Endothelial cell of umbilical vein (primary cell): ENCODE results near the gene ZNF423. TPM values are rescaled to one million over a fixed set of nuclear protein-coding genes. Genes with fewer than 3 reads are reported as not detected.

Experiments
- BruUV-seq: library from RNA; stranded (reverse); fragments of 400-500 nt; replicated peaks from 2 replicates; lab custom pipeline; 2021; lab: Mats Ljungman, UMichigan
- CTCF ChIA-PET: fragments of 300-600, 350-600 bp; sonication (Branson Sonifier 250); formaldehyde crosslinking; loops from one replicate; lab custom pipeline; 2021; ENCODE audit warnings: antibody characterized with exemption, inconsistent platforms; lab: Charles Lee
- POLR2A ChIA-PET: fragments of 300-600, 350-600 bp; sonication (Branson Sonifier 250); formaldehyde crosslinking; loops from one replicate; lab custom pipeline; 2021; ENCODE audit warnings: antibody characterized with exemption, inconsistent platforms; lab: Charles Lee
- DNase-seq: peaks from one replicate; pipeline ENCODE4 v3.0.0-alpha.2; 2011; ENCODE audit warnings: low read depth, low spot score
- FAIRE-seq: peaks from 2 replicates; lab custom pipeline; 2011; peaks lifted over from hg19 to GRCh38; lab: Jason Lieb, UNC
- H2AFZ ChIP-seq: 2 replicates; pipeline ENCODE4 v1.6.0; 2012; ENCODE audit warnings: low read depth, low read length, control low read depth, inconsistent platforms
- H3K27ac ChIP-seq: 2 replicates; pipeline ENCODE4 v1.5.1; 2011; ENCODE audit warnings: low read depth, mild to moderate bottlenecking, control low read depth, low read length, moderate library complexity; ENCODE audit not compliant: insufficient read depth
- H3K27me3 ChIP-seq, 2 experiments: 2 replicates each; pipeline versions ENCODE4 v1.6.0 to v1.6.1; 2011; ENCODE audit warnings: low read length in 2 of 2, mixed read lengths in 1 of 2; ENCODE audit not compliant: control insufficient read depth in 2 of 2, insufficient read depth in 2 of 2
- H3K36me3 ChIP-seq, 2 experiments: 2 replicates in 1 of 2; 3 replicates in 1 of 2; pipeline ENCODE4 v1.5.1; 2011; ENCODE audit warnings: low read length in 2 of 2, mild to moderate bottlenecking in 1 of 2, moderate library complexity in 1 of 2; ENCODE audit not compliant: control insufficient read depth in 2 of 2, insufficient read depth in 2 of 2; ENCODE audit errors: extremely low read depth in 1 of 2
- H3K4me1 ChIP-seq: 3 replicates; pipeline ENCODE4 v1.5.1; 2011; ENCODE audit warnings: mild to moderate bottlenecking, low read length; ENCODE audit not compliant: control insufficient read depth, insufficient read depth; ENCODE audit errors: extremely low read depth
- H3K4me2 ChIP-seq: 2 replicates; pipeline ENCODE4 v1.6.1; 2011; ENCODE audit warnings: low read length, control low read depth, mixed read lengths; ENCODE audit not compliant: insufficient read depth
- H3K4me3 ChIP-seq, 3 experiments: fragments of 200-600 bp in 1 of 3; sonication (generic), shearing (Covaris generic) in 1 of 3; replicated peaks in 1 of 3; 2 replicates each; pipeline ENCODE4 v1.5.1; 2011 to 2016; ENCODE audit warnings: control low read depth in 3 of 3, low read length in 3 of 3, mild to moderate bottlenecking in 2 of 3, inconsistent platforms in 1 of 3, low read depth in 1 of 3, moderate library complexity in 1 of 3; ENCODE audit not compliant: insufficient read depth in 1 of 3
- H3K79me2 ChIP-seq: 2 replicates; pipeline ENCODE4 v1.6.0; 2012; ENCODE audit warnings: low read length, inconsistent platforms; ENCODE audit not compliant: control insufficient read depth, insufficient read depth
- H3K9ac ChIP-seq: replicated peaks from 2 replicates; pipeline ENCODE3; 2011; ENCODE audit warnings: low read length, control low read depth; ENCODE audit not compliant: insufficient read depth; ENCODE audit errors: extremely low read depth
- H3K9me1 ChIP-seq: replicated peaks from 3 replicates; pipeline ENCODE4 v1.6.0; 2011; ENCODE audit warnings: mild to moderate bottlenecking, low read length; ENCODE audit not compliant: control insufficient read depth, insufficient read depth; ENCODE audit errors: extremely low read depth
- H3K9me3 ChIP-seq: replicated peaks from 2 replicates; pipeline ENCODE4 v1.5.1; 2012; ENCODE audit warnings: low read length, inconsistent platforms; ENCODE audit not compliant: control insufficient read depth, insufficient read depth
- H4K20me1 ChIP-seq: replicated peaks from 2 replicates; pipeline ENCODE3; 2011; ENCODE audit warnings: mild to moderate bottlenecking, low read length; ENCODE audit not compliant: control insufficient read depth, insufficient read depth; ENCODE audit errors: extremely low read depth
- EZH2 ChIP-seq: IDR thresholded peaks from 2 replicates; pipeline ENCODE4 v1.6.1; 2012; ENCODE audit warnings: borderline replicate concordance, low read depth, mild to moderate bottlenecking, moderate library complexity, low read length, inconsistent platforms; ENCODE audit not compliant: severe bottlenecking
- FOS ChIP-seq: IDR thresholded peaks from 2 replicates; pipeline ENCODE4 v1.6.1; 2011; ENCODE audit warnings: mild to moderate bottlenecking, low read length, moderate library complexity, borderline replicate concordance; ENCODE audit not compliant: insufficient read depth
- GATA2 ChIP-seq: IDR thresholded peaks from 2 replicates; pipeline ENCODE4 v1.7.0; 2011; ENCODE audit warnings: low read depth, mild to moderate bottlenecking, moderate library complexity, mixed read lengths, low read length; ENCODE audit not compliant: insufficient read length, insufficient read depth
- JUN ChIP-seq: IDR thresholded peaks from 2 replicates; pipeline ENCODE4 v1.6.1; 2011; ENCODE audit warnings: borderline replicate concordance, low read depth; ENCODE audit not compliant: insufficient read length, insufficient read depth
- MAX ChIP-seq: IDR thresholded peaks from 2 replicates; pipeline ENCODE4 v1.6.1; 2011; ENCODE audit not compliant: insufficient read depth, insufficient read length
- MYC ChIP-seq: IDR thresholded peaks from one replicate; pipeline ENCODE4 v1.6.1; 2011; ENCODE audit warnings: mild to moderate bottlenecking, low read depth, low read length
- POLR2A ChIP-seq: IDR thresholded peaks from 2 replicates; pipeline ENCODE4 v1.6.1; 2012; ENCODE audit warnings: low read depth, mild to moderate bottlenecking, control low read depth, low read length
- POLR2AphosphoS5 ChIP-seq: IDR thresholded peaks from 2 replicates; pipeline ENCODE4 v1.6.1; 2012; ENCODE audit warnings: low read depth, mild to moderate bottlenecking, control low read depth, low read length, moderate library complexity; ENCODE audit not compliant: insufficient read depth
- dilution Hi-C: fragments of 300-500 bp; cut with MboI; formaldehyde crosslinking; loops from one replicate; pipeline ENCODE4 v1.15.0; 2019; ENCODE audit warnings: low sequenced_read_pairs; ENCODE audit not compliant: extremely low pct_ligation_motif_present
- intact Hi-C: fragments of 100-400 bp; cut with micrococcal nuclease; formaldehyde crosslinking; loops from one replicate; pipeline ENCODE4 v1.10.0; 2022
- polyA plus RNA-seq, 4 experiments: library from polyadenylated mRNA; depleted of rRNA in 3 of 4; stranded (reverse) in 3 of 4; unstranded in 1 of 4; fragments of >200 nt; gene quantifications; 2 replicates each; pipeline versions ENCODE4 v1.2.1 to v1.2.3, GENCODE V29; 2011 to 2012; ENCODE audit warnings: missing spikeins in 1 of 4
- total RNA-seq: library from RNA; stranded (reverse); gene quantifications from 2 replicates; pipeline ENCODE4 v1.2.3, GENCODE V29; 2021
- TF ChIP-seq, protein P1 (sequence below), 2 donors: IDR thresholded peaks; 1 replicate in 1 of 2; 2 replicates in 1 of 2; pipeline ENCODE4 v1.5.1; 2011; ENCODE audit warnings: low read length in 2 of 2, mild to moderate bottlenecking in 2 of 2, moderate library complexity in 2 of 2, control low read depth in 1 of 2, inconsistent platforms in 1 of 2, low read depth in 1 of 2; ENCODE audit not compliant: insufficient read depth in 1 of 2; ENCODE audit errors: extremely low read depth in 1 of 2

The ZNF423 gene
- total and polyA plus RNA-seq, 2 donors (not counting 3 experiments of a cell fraction or from before 2014, with no cell fraction given): 2.2 to 8.1 TPM

- ChIA-PET CTCF (interaction anchor here (1.3 kb wide), 1 partner anchor 25 kb away, joined by 3 read pairs; no protein-coding TSS in a partner anchor), POLR2A (no interaction called here)
- TF ChIP-seq POLR2A (no peak), JUN (no peak), MYC (no peak), FOS (no peak), MAX (no peak), GATA2 (no peak), EZH2 (no peak), POLR2AphosphoS5 (no peak)
- TF ChIP-seq, protein P1, sequence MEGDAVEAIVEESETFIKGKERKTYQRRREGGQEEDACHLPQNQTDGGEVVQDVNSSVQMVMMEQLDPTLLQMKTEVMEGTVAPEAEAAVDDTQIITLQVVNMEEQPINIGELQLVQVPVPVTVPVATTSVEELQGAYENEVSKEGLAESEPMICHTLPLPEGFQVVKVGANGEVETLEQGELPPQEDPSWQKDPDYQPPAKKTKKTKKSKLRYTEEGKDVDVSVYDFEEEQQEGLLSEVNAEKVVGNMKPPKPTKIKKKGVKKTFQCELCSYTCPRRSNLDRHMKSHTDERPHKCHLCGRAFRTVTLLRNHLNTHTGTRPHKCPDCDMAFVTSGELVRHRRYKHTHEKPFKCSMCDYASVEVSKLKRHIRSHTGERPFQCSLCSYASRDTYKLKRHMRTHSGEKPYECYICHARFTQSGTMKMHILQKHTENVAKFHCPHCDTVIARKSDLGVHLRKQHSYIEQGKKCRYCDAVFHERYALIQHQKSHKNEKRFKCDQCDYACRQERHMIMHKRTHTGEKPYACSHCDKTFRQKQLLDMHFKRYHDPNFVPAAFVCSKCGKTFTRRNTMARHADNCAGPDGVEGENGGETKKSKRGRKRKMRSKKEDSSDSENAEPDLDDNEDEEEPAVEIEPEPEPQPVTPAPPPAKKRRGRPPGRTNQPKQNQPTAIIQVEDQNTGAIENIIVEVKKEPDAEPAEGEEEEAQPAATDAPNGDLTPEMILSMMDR (IDR thresholded peaks at IDR 0.05; ENCODE audit: extremely low read depth in 1 of 2, insufficient read depth in 1 of 2, low read depth in 1 of 2, low read length in 2 of 2): no peak
- Histone ChIP-seq H3K79me2 (no peaks in the 10 kb centered on the region), H3K9ac (no peak overlapping the region), H3K27me3 (no peaks in the 10 kb centered on the region), H3K4me1 (no peaks in the 10 kb centered on the region), H3K9me3 (no peaks in the 10 kb centered on the region), H3K4me3 (no peak overlapping the region), H3K27ac (no peak overlapping the region), H2AFZ (no peak overlapping the region), H3K4me2 (no peak overlapping the region), H4K20me1 (no peaks in the 10 kb centered on the region), H3K9me1 (no peaks in the 10 kb centered on the region), H3K36me3 (no peaks in the 10 kb centered on the region)
- no peak for FAIRE-seq
- DNase-seq: no peak
- no TSS peak for BruUV-seq
- dilution Hi-C loops (no loop called here), intact Hi-C loops (no loop called here)
These were observed 45.8 kb upstream of the ZNF423 start for GRCh38 chr16:49901711-49902110.
